NCI-H748 (cell line): ENCODE data around the gene TCP11L2.
A peak's percentile ranks its signal among the peaks of the same experiment; 100 is the strongest.
"Not testable (repeated sequence)": the region's sequence is repeated elsewhere in the genome, so short reads cannot be mapped to it uniquely, and the experiment has no call there.

Experiments used
- DNase-seq: peaks from one replicate; lab custom pipeline; 2025; ENCODE audit not compliant: unreplicated experiment; lab: John Stamatoyannopoulos, UW

The TCP11L2 gene

DNA sequence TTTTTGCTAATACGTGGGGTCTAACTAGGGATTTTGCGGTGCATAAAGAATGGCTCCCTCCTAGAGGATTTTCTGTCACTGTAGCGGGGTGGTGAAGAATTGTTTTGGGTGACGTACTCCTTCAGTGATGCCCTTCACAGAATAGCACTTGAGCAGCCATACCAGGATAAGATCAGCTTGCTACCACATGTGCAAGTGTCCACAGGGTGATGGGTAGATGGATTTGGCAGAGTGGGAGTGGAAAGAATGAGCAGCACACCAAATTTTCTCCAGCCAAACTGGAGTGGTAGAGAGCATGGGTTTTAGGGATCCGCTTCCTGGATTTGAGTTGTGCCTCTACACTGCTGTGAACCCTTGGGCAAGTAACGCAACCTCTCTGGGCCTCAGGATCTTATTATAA is 2.3 kb downstream of the TCP11L2 start:
- DNase-seq, result no peak

DNA sequence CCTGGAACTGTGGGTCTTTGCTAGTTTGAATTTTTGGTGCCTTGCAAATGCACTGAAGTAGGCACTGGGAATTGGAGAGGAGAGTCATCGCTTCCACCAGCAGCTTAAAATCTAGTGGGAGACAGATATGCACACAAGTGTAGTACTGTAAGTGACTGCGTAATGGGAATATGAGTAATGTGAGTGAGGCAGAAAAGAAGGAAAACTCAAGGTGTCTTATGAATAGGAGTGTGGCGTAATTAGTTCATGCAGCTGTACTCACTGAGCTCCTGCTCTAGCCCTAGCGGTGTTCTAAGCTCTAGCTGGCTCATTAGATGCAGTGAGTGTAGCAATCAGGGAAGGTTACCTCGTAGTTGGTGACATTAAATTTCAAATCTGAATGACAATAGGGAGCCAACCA is 2.8 kb downstream of the TCP11L2 start:
- peak; percentile 27 for DNase-seq

DNA sequence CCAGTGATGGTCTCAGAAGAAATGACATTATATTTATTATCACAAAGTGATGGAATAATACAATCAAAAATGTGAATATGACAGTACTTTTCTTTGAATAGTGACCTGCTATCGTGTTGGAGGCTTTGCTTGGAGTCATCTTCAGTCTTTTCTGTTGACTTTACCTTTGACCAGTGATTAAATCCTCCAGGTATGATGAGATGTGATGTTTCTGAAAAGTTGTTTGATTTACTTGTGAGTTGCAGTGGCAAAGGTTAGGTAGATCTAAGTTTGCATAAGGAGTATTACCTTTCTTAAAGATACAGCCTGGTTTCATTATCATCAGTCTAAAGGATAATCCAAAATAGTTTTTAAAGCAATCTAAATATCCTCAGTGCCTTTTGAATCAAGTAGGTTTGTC is 4.6 kb downstream of the TCP11L2 start:
- no peak for DNase-seq

DNA sequence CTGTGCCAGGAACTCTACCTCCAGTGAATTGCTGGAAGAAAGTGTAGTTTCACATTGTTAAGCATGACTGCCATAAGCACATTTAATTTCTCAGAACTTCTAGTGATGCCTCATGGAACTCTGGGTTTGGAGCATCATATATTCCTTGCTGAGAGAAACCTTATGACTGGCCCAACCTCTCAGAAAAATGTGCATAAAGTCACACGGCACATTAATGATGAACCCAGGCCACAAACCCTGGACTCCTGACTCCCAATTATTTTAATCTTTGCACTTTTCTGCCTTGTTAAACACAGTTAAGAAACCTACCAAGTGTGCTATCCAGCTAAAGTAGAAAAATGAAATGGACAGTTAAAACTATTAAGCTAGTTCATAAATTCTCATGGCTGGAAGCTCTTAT is 5.6 kb downstream of the TCP11L2 start:
- no peak for DNase-seq

DNA sequence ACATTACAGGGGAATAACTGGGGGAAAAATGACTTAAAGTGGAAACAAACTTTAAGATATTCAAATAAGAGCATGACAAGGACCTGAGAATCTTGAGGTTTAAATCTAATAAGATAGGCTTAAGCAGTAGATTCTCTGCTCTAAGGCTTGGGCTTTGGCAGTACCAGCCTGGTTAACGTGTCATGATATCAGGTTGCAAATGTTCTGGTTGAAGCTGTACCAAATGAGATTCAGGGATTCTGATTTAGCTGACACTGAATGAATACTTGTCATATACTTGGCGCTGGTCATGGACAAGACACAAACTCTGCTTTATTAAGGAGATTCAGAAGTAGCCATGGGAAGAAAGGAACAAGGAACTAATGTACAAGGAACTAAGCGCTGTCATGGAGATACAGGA is 6.1 kb downstream of the TCP11L2 start:
- DNase-seq, result no peak

DNA sequence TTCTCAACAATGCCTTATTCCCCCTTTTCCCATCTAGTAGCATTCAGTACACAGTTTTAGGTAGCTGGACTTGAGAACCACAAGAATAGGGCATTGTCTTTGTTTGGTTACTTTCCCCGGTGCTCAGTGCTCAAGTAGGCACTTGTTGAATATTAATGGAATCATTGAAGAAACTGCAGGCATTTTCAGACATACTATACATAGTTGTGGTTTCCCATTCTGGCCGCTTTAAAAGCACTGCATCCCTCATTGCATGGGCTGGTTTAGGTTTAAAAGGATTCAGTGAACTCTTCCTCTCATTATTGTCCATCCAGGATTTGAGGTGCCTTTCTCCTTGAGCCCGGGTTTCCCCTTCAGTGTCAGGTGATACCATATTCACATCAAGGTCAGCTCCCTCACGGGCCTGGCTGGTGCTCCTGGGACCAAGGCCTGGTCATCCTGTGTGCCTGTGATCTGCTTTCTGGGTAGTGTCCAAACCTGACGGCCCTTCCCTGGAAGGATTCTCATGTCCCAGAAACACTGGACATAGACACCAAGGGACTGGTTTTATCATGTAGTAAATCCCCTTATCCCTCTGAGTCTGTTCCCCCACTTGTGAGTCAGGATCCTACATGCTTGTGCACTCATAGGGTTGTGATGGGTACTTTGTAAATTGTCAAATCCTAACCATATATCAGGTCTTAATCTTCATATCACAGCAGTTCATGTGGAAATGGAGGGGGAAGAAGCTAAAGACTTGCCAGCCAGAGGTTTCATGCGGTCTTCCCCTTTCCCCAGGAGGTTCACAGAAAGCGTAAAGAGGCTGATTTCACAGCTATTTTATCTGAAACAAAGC is 7.4 kb downstream of the TCP11L2 start:
- DNase-seq, result no peak

DNA sequence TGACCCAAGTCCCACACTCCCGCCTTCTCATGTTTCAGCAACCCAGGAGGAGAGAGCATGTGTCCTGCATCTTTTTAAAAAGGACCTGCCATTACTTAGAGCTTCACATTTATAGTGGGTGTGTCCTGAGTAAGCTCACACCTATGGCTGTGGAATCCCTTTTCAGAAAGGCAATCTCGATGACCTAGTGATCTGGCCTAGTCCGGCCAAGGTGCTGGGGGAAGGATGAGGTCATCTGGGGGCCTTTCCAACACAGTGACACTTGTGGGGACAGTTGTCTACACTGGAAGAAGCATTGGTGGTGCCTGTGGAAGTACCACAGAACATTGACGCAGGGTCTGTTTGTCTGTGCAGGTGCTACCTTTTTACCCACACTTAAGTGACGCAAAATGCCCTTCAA is 8.2 kb downstream of the TCP11L2 start:
- DNase-seq, result no peak

DNA sequence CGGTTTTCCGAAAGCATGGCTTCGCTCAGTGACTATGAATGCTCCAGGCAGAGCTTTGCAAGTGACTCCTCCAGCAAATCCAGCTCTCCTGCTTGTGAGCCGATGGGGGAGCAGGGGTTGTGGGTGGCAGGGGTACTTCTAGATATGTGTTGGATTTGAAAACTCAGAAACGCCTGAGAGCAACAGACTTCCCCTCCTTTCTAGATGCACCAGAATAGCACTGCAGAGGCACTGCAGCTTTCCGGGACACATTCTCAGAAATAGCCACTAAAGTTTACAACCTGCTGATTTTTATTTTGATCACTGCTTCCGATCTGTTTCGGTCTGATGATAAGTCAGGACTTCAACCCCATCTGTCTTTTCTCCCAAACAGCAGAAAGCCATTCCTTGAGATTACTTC is 8.6 kb downstream of the TCP11L2 start:
- DNase-seq, result no peak

DNA sequence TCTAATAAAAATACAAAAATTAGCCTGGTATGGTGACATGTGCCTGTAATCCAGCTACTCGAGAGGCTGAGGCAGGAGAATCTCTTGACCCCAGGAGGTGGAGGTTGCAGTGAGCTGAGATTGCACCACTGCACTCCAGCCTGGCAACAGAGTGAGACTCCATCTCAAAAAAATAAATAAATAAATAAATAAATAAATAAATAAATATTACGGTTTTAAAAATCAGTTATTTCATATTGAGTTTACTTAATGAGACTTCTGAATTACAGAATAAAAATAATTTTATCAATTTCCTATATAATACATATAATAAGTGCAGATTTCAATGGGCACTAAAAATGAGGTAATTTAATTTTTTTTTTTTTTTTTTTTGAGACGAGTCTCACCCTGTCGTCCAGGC is 10.9 kb downstream of the TCP11L2 start:
- DNase-seq, result not testable (repeated sequence)

DNA sequence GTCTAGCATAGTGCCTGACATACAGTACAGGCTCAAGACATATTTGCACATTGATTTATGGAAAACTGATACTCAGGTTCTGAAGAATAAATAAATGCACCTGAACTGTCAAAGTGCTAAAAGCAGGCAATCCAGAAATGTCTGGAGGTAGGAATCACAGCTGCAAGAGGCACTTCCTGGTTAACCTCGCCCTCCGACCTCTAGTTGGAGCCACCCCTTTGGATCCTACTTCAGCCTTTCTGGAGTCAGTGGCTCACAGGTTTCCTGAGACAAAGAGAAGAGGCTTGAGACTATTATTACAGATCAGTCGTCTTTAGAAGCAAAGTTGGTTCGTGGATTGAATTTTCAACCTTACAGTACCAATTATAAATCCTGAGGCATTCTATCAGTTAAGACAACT is 13.0 kb downstream of the TCP11L2 start:
- DNase-seq, result no peak

DNA sequence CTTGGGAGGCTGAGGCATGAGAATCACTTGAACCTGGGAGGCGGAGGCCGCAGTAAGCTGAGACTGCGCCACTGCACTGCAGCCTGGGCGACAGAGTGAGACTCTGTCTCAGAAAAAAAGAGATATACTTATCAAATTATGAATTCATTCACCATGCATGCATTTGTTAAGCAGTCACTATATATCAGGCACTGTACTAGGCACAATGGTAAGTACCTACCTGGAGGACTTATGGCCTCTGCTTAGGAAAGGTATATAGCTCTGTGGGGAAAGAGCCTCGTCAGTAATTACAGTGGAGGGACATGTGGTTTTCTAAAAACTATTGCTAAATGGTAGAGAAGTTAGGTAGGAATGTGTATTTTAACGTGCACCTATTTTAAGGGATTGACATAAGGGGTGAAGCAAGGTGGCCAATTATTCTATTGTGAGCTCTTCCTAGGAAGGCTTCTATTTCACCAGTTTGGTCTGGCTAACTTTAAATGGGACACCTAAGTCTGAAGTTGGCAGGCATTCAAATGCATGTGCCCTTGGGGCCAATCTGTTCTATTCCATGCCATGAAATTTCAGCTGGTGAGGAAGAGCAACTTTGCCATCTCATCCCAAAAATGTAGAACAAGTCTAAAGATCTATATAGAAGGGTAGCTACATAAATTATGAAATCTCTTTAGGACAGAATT is 15.0 kb downstream of the TCP11L2 start:
- no peak for DNase-seq

DNA sequence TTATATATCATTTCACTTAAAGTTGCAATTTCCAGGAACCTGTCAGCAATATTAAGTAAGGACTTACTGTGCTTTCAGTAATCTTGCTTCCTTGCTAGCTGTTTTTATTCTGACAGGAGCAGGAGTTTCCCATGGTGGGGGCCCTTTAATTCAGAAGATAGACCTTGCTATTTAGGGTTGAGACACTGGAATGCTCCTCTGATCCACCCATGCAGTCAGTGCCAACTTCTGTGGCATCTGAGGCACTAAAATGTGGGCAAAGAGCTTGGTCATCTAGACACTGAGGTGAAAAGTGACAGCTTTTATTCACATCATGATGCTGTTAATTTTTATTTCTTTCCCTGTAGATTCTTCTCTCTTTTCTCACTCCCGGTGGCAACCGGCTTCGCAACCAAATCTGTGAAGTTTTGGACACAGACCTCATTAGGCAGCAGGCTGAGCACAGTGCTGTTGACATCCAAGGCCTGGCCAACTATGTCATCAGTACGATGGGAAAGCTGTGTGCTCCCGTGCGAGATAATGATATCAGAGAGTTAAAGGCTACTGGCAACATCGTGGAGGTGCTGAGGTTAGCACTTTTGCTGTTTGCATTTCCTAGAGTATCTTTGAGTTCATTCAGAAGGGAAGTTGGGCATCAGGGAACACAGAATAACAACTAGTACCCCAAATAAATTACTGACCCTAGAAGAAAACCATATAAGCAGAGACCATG is 18.8 kb downstream of the TCP11L2 start:
- no peak for DNase-seq

DNA sequence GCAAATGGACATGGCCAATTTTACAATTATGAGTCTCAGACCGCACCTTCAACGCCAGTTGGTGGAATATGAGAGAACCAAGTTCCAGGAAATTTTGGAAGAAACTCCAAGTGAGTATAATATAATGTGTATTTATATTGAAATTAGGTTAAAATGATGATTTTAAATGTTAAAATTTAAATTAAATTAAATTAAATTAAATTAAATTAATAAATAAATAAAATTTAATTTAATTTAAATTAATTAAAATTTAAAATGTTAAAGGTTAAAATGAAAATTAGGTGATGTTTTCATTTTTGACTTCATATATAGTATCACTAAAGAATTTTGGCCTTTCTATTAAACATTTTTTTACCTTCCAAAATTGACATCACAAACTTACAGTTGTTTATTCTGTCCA is 21.0 kb downstream of the TCP11L2 start:
- no peak for DNase-seq

DNA sequence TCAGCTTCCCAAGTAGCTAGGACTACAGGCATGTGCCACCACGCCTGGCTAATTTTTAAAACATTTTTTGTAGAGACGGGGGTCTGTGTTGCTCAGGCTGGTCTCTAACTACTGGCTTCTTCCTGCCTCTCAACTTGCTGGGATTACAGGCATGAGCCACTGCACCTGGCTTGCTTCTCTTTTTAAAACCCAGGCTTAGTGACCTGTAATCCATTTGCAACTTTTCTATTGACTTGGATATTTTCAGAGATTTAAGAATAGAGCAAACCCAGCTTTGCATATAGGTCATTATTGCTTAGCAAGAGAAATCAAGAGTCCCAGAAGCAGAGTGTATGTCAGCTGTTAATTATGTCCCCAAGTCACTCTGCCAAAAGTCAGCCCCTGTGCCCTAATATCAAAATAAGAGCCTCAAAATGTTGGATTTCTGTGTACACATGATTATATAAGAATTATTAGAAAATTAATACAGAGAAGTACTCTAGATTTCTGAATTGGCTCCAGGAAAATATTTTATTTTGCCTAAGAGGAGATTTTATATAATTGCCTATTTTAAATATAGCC is 24.9 kb downstream of the TCP11L2 start:
- no peak for DNase-seq

DNA sequence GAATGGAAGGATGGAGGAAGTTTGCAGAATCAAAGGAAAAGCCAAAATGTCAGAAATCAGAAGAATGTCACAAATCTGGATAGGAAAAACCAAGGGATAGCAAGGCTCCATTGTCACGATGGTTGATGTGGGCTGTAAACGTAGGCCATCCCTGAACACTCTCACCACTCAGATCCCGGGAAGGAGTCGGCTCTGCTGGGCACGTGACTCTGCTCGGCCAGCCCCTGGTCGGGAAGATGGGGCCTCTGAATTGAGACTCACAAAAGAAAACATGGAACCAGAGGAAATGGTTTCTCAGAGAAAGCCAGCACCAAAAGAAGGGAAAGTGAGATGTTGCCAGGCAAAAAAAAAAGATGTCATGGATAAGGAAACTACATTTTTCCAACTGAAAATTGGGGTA is 26.2 kb downstream of the TCP11L2 start:
- DNase-seq, result no peak

DNA sequence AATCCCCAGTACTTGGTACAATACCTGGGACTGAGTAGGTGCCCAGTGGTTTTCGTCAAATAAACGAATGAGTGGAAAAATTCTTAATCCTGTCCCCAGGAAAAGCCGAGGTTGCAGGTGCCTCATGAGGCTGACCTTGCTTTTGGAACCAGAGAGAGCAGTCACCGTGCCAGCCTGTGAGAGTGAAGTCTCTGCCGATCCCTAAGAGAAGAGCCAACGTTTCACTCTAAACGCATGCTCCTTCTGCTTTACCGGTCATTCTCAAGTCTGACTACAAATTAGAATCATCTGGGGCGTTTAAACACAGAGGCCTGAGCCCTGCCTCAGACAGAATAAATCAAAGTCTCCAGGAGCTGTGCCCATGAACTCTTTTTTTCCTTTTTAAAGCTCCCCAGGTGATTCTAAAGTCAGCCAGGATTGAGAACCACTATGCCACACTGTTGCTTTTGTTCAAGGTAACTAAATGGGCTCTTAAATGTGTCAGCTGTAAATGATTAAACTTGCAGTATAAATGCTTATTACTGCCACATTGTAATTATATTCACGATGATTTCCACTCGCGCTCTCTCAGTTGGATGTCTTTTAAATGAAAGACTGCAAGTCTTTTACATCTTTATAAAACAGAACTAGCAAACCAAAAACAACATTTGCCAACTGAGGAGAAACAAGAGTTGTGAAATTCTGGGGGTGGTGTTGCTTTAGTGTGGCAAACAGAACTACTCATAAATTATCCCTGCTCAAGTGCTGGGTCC is 26.9 kb downstream of the TCP11L2 start:
- peak; percentile 55 for DNase-seq

DNA sequence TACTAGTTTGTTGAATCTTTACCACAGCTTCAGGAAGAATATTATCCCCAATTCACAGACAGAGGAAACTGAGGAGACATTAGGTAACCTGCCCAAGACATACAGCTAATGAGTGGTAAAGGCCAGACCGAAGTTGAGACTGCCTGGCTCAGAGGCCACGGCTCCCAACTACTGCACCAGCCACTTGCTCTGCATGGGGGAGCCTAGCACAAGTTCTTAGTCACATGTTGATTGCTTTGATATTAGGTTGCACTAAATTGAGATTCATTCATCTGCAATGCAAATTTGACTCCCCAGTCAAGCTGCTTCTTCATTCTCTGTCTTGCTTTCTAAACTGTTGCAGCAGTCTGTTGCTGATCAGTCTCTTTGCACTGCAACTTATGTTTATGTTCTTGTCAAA is 29.1 kb downstream of the TCP11L2 start:
- DNase-seq, result no peak

DNA sequence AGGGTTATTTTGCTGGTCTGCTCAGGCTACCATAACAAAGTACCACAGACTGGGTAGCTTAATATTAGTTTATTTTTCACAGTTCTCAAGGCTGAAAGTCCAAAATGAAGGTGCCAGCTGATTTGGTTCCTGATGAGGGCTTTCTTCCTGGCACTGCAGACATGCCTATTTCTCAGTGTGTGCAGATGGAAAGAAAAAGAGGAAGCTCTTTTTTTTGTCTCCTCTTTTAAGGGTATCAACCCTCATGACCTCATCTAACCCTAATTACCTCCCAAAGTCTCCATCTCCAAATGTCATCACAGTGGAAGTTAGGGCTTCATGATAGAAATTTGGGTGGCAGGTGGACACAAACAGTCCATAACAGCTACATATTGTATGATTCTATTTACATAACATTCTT is 30.0 kb downstream of the TCP11L2 start:
- no peak for DNase-seq

DNA sequence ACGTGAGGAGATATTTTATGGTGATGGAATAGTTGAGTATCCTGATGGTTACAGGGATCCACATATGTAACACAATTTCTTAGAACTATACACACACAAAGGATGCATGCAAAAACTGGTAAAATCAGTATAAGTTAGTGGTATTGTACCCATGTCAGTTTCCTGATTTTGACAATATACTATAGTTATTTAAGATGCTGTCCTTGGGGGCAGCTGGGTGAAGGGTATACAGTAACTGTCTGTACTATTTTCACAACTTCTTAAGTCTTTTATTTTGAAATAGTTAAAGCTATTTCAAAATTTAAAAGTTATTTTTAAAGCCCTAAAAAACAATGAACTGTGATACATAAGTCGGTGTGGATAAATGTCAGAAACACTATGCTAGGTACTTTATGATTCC is 30.5 kb downstream of the TCP11L2 start:
- no peak for DNase-seq

DNA sequence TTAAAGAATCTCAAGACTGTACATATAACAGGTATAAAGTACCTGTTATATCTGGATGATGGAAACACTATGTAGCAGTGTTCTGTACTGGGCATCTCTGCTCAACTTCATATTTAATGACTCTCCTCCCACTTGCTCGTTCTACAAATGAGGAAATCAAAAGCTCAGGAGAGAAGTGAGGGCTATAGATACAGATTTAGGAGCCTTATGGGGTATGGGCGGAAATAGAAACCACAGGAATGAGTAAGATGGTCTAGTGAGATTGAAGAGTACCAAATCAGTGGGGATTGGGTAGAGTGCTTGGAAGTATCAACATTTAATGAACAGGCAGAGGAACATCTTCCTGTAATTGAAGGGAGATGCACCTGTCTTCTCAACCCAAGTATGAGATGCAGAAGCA is 31.2 kb downstream of the TCP11L2 start:
- DNase-seq, result no peak
